HepG2 (cell line): ENCODE results near the gene STK38L.

ENCODE experiments used
- CTCF ChIP-seq: sonication (generic); formaldehyde crosslinking; IDR thresholded peaks from 2 replicates; pipeline ENCODE4 v1.5.0; 2020; ENCODE audit warnings: mild to moderate bottlenecking, missing genetic modification reagents, moderate library complexity
- POLR2A ChIP-seq, 2 experiments: IDR thresholded peaks; 2 replicates each; pipeline ENCODE4 v1.6.1; 2011; ENCODE audit warnings: low read depth in 2 of 2, low read length in 2 of 2, mild to moderate bottlenecking in 1 of 2, moderate library complexity in 1 of 2; ENCODE audit not compliant: insufficient read depth in 1 of 2
- STAT6 ChIP-seq: sonication (generic); formaldehyde crosslinking; IDR thresholded peaks from 2 replicates; pipeline ENCODE4 v1.4.0; 2020; ENCODE audit warnings: missing genetic modification reagents, mild to moderate bottlenecking, borderline replicate concordance
- TGIF2 ChIP-seq: IDR thresholded peaks from 2 replicates; pipeline ENCODE4 v1.6.1; 2016; ENCODE audit warnings: control low read depth, missing compliant biosample characterization
- ZNF224 ChIP-seq: sonication (generic); formaldehyde crosslinking; IDR thresholded peaks from 2 replicates; pipeline ENCODE4 v1.5.0; 2020; ENCODE audit warnings: mild to moderate bottlenecking, missing genetic modification reagents
- ZNF710 ChIP-seq: sonication (generic); formaldehyde crosslinking; IDR thresholded peaks from 2 replicates; pipeline ENCODE4 v1.5.0; 2020; ENCODE audit warnings: mild to moderate bottlenecking, missing genetic modification reagents, borderline replicate concordance

- no peak for TF ChIP-seq ZNF224 (CRISPR knock-in tag)
- no peak for TF ChIP-seq ZNF710 (CRISPR knock-in tag)
- no peak for TF ChIP-seq TGIF2
- TF ChIP-seq CTCF (CRISPR knock-in tag): no peak
- no peak for TF ChIP-seq POLR2A (IDR thresholded peaks at IDR 0.05; ENCODE audit: insufficient read depth in 1 of 2, low read depth in 2 of 2, low read length in 2 of 2)
- no peak for TF ChIP-seq STAT6 (CRISPR knock-in tag)
These were observed 53.5 kb downstream of the STK38L start for GRCh38 chr12:27297566-27297965.
